Panc1 (cell line): Measurements from ENCODE around the gene C5. TPM values are rescaled to one million over a fixed set of nuclear protein-coding genes. Genes with fewer than 3 reads are reported as not detected.

Experiments used
- ATAC-seq: fragments of 200-7000 bp; cut with Tn5 transposase; 2 replicates; pipeline ENCODE4 v1.9.1; 2020; ENCODE audit warnings: mild to moderate bottlenecking, moderate library complexity
- BruUV-seq: library from RNA; stranded (reverse); fragments of 400-500 nt; replicated peaks from 2 replicates; lab custom pipeline; 2021; lab: Mats Ljungman, UMichigan
- CTCF ChIA-PET: fragments of 300-600 bp; sonication (Branson Sonifier 250); formaldehyde crosslinking; loops from one replicate; lab custom pipeline; 2022; ENCODE audit warnings: antibody characterized with exemption; lab: Charles Lee
- POLR2A ChIA-PET: fragments of 300-600 bp; sonication (Branson Sonifier 250); formaldehyde crosslinking; loops from one replicate; lab custom pipeline; 2022; ENCODE audit warnings: antibody characterized with exemption; lab: Charles Lee
- DNase-seq: peaks from one replicate; pipeline ENCODE4 v3.0.0-alpha.2; 2010; ENCODE audit warnings: low read depth, low spot score
- H3K27ac ChIP-seq: 2 replicates; pipeline ENCODE4 v1.5.1; 2011; ENCODE audit warnings: mild to moderate bottlenecking, low read length, inconsistent platforms
- H3K27me3 ChIP-seq: fragments of 200-500 bp; sonication (Bioruptor generic); 2 replicates; pipeline ENCODE4 v1.6.0; 2014; ENCODE audit warnings: low read length, inconsistent platforms; ENCODE audit not compliant: control insufficient read depth, insufficient read depth
- H3K36me3 ChIP-seq: fragments of 200-500 bp; sonication (Bioruptor generic); 2 replicates; pipeline ENCODE4 v1.5.1; 2014; ENCODE audit warnings: inconsistent platforms, mild to moderate bottlenecking, low read length, moderate library complexity; ENCODE audit not compliant: control insufficient read depth, insufficient read depth
- H3K4me1 ChIP-seq: 2 replicates; pipeline ENCODE4 v1.5.1; 2011; ENCODE audit warnings: inconsistent platforms, mild to moderate bottlenecking, low read length, moderate library complexity; ENCODE audit not compliant: control insufficient read depth, insufficient read depth
- H3K4me3 ChIP-seq, 2 experiments: 2 replicates each; pipeline ENCODE4 v1.5.1; 2011 to 2012; ENCODE audit warnings: low read depth in 2 of 2, low read length in 2 of 2, mild to moderate bottlenecking in 2 of 2, inconsistent platforms in 1 of 2, moderate library complexity in 1 of 2
- H3K9me3 ChIP-seq: fragments of 200-500 bp; sonication (Bioruptor generic); 2 replicates; pipeline ENCODE4 v1.5.1; 2014; ENCODE audit warnings: low read depth, mild to moderate bottlenecking, inconsistent platforms, low read length, moderate library complexity; ENCODE audit not compliant: control insufficient read depth, insufficient read depth
- SIN3A ChIP-seq: IDR thresholded peaks from 2 replicates; pipeline ENCODE4 v1.6.1; 2012; ENCODE audit warnings: low read depth, mild to moderate bottlenecking, low read length, moderate library complexity, borderline replicate concordance; ENCODE audit not compliant: insufficient read depth
- TCF7L2 ChIP-seq: IDR thresholded peaks from 2 replicates; pipeline ENCODE4 v1.6.1; 2011; ENCODE audit warnings: mild to moderate bottlenecking, low read depth, low read length, inconsistent platforms
- in situ Hi-C: cut with HindIII; loops from 2 replicates; pipeline ENCODE4 v1.10.0; 2016; ENCODE audit warnings: low sequenced_read_pairs, low pct_unique_long_range_greater_than_20kb
- intact Hi-C: fragments of 100-400 bp; cut with micrococcal nuclease; formaldehyde crosslinking; loops from one replicate; pipeline ENCODE4 v1.10.0; 2022; ENCODE audit not compliant: unreplicated experiment
- total RNA-seq: library from RNA; stranded (reverse); gene quantifications from one replicate; pipeline ENCODE4 v1.2.1, GENCODE V29; 2021; ENCODE audit not compliant: unreplicated experiment
- TF ChIP-seq, protein P1 (sequence below), 2 experiments: IDR thresholded peaks; 2 replicates each; pipeline ENCODE4 v1.6.1; 2011 to 2012; ENCODE audit warnings: low read depth in 2 of 2, control low read depth in 1 of 2, low read length in 1 of 2, mild to moderate bottlenecking in 1 of 2, moderate library complexity in 1 of 2; ENCODE audit not compliant: insufficient read depth in 1 of 2
- TF ChIP-seq, protein P2 (sequence below): fragments of 450-650 bp; IDR thresholded peaks from 2 replicates; pipeline ENCODE4 v1.5.1; 2017; ENCODE audit warnings: mild to moderate bottlenecking

Gene C5
- total RNA-seq, 1 experiment from 2014 or later: 1.6 TPM

DNA sequence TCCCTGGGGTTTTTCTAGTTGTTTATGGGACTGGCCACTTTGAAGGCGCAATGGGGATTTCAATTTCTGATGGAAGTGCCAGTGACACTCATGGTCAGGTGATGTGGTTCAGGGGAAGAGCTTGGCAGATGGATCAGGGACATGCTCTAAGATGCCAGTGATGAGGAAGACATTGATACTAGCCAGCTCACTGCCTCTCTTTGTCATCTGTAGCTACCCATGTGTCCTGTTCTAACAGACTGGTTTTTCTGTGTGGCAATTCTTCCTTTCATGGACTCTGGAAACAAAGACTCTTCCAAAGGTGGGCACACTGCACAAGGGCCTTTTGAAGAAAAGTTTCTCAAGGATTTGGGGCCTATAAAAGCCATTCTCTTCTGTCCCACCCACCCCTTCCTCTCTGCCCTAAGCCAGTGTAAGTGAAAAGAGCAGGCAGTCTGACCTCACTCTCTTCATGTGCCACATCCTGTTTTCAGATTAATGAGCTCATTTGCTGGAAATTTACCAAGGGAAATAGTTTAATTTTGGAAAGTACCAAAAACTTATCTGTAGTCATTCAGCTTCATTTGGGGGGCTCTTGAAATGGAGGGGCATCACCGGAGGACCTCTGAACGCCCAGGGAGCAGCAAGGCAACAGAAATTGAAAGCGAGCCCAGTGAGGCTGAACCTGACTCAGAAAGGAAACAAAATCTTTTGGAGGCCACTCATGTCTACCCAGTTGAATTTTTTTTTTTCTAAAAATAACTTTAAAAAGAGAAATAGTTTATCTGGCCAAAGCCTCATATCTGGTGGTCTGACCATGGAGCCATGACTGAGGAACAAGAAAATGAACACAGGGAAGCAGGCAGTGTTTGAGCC lies 118.6 kb downstream of the C5 start:
- no peak for TF ChIP-seq SIN3A
- TF ChIP-seq, protein P1, sequence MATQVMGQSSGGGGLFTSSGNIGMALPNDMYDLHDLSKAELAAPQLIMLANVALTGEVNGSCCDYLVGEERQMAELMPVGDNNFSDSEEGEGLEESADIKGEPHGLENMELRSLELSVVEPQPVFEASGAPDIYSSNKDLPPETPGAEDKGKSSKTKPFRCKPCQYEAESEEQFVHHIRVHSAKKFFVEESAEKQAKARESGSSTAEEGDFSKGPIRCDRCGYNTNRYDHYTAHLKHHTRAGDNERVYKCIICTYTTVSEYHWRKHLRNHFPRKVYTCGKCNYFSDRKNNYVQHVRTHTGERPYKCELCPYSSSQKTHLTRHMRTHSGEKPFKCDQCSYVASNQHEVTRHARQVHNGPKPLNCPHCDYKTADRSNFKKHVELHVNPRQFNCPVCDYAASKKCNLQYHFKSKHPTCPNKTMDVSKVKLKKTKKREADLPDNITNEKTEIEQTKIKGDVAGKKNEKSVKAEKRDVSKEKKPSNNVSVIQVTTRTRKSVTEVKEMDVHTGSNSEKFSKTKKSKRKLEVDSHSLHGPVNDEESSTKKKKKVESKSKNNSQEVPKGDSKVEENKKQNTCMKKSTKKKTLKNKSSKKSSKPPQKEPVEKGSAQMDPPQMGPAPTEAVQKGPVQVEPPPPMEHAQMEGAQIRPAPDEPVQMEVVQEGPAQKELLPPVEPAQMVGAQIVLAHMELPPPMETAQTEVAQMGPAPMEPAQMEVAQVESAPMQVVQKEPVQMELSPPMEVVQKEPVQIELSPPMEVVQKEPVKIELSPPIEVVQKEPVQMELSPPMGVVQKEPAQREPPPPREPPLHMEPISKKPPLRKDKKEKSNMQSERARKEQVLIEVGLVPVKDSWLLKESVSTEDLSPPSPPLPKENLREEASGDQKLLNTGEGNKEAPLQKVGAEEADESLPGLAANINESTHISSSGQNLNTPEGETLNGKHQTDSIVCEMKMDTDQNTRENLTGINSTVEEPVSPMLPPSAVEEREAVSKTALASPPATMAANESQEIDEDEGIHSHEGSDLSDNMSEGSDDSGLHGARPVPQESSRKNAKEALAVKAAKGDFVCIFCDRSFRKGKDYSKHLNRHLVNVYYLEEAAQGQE (IDR thresholded peaks at IDR 0.05; ENCODE audit: insufficient read depth in 1 of 2, low read depth in 2 of 2, low read length in 1 of 2): no peak
- no peak for TF ChIP-seq TCF7L2
- Histone ChIP-seq H3K4me3 (no peak overlapping the region), H3K9me3 (no peaks in the 10 kb centered on the region), H3K27me3 (no peaks in the 10 kb centered on the region), H3K36me3 (no peaks in the 10 kb centered on the region), H3K27ac (peak overlapping the region; percentile 29; the same call in 1 of the 2 replicates), H3K4me1 (peaks cover 15% of the 10 kb centered on the region)
- intact Hi-C loops (no loop called here), in situ Hi-C loops (no loop called here)
- ChIA-PET CTCF (no interaction called here), POLR2A (no interaction called here)
- no TSS peak for BruUV-seq
- ATAC-seq: no peak
- DNase-seq: peak; percentile 43

DNA sequence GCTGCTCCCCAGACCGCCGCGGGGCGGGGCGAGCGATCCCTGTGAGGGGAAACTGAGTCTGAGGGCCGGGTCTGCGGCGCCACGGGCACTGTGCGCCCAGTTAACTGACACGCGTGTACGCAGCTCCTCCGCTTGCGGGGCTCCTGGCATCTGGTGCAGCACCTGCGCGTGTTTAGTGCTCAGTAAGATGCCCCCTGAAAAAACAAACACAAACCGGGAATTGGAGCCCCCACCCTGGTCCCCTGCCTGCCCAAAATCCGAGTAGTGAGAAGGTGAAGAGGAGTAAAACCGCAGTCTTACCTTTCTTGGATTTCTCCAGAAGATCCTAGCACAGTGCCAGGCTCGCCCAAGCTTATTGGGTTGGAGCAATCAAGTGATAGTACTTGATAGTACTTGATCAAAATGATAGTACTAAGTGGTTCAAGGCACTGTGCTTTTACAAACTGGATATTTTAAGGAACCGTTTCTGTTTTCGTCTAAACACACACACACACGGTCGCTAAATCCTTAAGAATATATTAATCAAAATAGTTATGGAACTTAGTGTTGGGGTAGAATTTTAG lies 120.8 kb downstream of the C5 start:
- CTCF ChIA-PET: no interaction called here
- no TSS peak for BruUV-seq

More for the DNA sequence above, 120.8 kb downstream of the C5 start:
- H3K27me3 ChIP-seq: no peaks in the 10 kb centered on the region
- in situ Hi-C loops (no loop called here), intact Hi-C loops (loop anchor here (5.0 kb wide), 1 partner anchor 52 kb away; the partner anchor contains the start of gene PHF19)
- POLR2A ChIA-PET: interaction anchor here (0.7 kb wide), 1 partner anchor 169 kb away, joined by 5 read pairs; no protein-coding TSS in a partner anchor
- no peaks in the 10 kb centered on the region for H3K36me3 ChIP-seq
- H3K4me1 ChIP-seq: peaks cover 11% of the 10 kb centered on the region; the same call in 1 of the 2 replicates
- TF ChIP-seq, protein P2, sequence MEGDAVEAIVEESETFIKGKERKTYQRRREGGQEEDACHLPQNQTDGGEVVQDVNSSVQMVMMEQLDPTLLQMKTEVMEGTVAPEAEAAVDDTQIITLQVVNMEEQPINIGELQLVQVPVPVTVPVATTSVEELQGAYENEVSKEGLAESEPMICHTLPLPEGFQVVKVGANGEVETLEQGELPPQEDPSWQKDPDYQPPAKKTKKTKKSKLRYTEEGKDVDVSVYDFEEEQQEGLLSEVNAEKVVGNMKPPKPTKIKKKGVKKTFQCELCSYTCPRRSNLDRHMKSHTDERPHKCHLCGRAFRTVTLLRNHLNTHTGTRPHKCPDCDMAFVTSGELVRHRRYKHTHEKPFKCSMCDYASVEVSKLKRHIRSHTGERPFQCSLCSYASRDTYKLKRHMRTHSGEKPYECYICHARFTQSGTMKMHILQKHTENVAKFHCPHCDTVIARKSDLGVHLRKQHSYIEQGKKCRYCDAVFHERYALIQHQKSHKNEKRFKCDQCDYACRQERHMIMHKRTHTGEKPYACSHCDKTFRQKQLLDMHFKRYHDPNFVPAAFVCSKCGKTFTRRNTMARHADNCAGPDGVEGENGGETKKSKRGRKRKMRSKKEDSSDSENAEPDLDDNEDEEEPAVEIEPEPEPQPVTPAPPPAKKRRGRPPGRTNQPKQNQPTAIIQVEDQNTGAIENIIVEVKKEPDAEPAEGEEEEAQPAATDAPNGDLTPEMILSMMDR: no peak
- peak; percentile 13 for ATAC-seq
- H3K9me3 ChIP-seq: no peaks in the 10 kb centered on the region
- H3K27ac ChIP-seq: peak overlapping the region; percentile 79
- no peak for DNase-seq
- peak overlapping the region; percentile 55 to 59 for H3K4me3 ChIP-seq
